ENCODE measurements around the gene SAPCD2.
"Not testable (repeated sequence)": the region's sequence is repeated elsewhere in the genome, so short reads cannot be mapped to it uniquely, and the experiment has no call there.

Gene SAPCD2, protein sequence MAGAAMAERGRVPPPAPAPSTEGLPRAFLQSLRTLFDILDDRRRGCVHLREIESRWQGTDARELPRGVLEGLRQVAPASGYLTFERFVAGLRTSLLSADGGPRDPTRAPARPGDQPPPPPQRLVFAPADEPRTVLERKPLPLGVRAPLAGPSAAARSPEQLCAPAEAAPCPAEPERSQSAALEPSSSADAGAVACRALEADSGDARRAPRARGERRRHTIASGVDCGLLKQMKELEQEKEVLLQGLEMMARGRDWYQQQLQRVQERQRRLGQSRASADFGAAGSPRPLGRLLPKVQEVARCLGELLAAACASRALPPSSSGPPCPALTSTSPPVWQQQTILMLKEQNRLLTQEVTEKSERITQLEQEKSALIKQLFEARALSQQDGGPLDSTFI

DNA sequence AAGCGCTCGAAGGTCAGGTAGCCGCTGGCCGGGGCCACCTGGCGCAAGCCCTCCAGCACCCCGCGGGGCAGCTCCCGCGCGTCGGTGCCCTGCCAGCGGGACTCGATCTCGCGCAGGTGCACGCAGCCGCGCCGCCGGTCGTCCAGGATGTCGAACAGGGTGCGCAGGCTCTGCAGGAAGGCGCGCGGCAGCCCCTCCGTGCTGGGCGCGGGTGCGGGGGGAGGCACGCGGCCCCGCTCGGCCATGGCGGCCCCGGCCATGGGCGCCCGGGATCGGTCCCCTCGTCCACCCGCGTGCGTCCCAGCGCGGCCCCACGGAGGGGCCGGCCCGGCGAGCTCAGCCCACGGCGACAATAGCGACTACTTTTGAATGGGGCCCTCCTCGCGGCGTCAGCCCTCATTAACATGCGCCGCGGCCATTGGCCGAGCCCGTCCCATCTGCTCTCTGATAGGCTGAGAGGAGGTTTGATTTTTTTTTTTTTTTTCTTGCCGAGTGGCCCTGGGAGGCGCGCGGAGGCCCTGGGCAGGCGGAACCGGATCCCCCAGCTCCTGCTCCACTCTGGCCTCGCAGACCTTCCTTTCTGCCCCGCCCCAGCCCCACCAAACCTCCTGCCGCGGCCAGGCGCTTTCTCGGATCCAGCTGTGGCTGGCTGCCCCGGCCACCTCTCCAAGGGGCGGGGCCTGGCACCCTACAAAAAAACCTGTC lies at the start of gene SAPCD2:
Gene SAPCD2, minus strand, starts transcription at position 357 of the 705 bp plus-strand sequence. Its CDS starts 97 bp downstream, at position 260.
- Histone ChIP-seq H3K4me1 (ENCODE audit: insufficient read depth, poor library complexity, severe bottlenecking) (no peaks in the 10 kb centered on the region), H3K36me3 (ENCODE audit: low read depth) (no peaks in the 10 kb centered on the region), H3K27me3 (ENCODE audit: insufficient read depth, poor library complexity, severe bottlenecking) (no peaks in the 10 kb centered on the region), H3K4me3 (ENCODE audit: severe bottlenecking) (peak within 1 kb of the TSS; percentile 90), H3K9me3 (ENCODE audit: severe bottlenecking) (no peaks in the 10 kb centered on the region), H3K27ac (ENCODE audit: poor library complexity, severe bottlenecking) (peak within 1 kb of the TSS; percentile 47)
- TF ChIP-seq, protein P1, sequence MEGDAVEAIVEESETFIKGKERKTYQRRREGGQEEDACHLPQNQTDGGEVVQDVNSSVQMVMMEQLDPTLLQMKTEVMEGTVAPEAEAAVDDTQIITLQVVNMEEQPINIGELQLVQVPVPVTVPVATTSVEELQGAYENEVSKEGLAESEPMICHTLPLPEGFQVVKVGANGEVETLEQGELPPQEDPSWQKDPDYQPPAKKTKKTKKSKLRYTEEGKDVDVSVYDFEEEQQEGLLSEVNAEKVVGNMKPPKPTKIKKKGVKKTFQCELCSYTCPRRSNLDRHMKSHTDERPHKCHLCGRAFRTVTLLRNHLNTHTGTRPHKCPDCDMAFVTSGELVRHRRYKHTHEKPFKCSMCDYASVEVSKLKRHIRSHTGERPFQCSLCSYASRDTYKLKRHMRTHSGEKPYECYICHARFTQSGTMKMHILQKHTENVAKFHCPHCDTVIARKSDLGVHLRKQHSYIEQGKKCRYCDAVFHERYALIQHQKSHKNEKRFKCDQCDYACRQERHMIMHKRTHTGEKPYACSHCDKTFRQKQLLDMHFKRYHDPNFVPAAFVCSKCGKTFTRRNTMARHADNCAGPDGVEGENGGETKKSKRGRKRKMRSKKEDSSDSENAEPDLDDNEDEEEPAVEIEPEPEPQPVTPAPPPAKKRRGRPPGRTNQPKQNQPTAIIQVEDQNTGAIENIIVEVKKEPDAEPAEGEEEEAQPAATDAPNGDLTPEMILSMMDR (IDR thresholded peaks at IDR 0.05; ENCODE audit: poor library complexity, severe bottlenecking), result no peak
- ATAC-seq (ENCODE audit: low read depth), result peak; percentile 76
- peak; percentile 88 for DNase-seq (ENCODE audit: low spot score)

DNA sequence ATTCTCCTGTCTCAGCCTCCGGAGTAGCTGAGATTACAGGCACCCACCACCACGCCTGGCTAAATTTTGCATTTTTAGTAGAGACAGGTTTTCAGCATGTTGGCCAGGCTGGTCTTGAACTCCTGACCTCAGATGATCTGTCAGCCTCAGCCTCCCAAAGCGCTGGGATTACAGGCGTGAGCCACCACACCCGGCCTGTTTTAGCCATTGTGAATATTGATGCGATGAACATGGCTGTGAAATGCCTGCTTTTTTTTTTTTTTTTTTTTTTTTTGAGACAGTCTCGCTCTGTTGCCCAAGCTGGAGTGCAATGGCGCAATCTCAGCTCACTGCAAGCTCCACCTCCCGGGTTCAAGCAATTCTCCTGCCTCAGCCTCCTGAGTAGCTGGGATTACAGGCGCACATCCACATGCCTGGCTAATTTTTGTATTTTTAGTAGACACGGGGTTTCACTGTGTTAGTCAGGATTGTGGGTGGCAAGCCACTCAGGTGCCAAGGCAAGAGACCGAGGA lies 47.8 kb upstream of the SAPCD2 start:
- H3K27me3 ChIP-seq (ENCODE audit: insufficient read depth, poor library complexity, severe bottlenecking); H3K27ac ChIP-seq (ENCODE audit: poor library complexity, severe bottlenecking); H3K36me3 ChIP-seq (ENCODE audit: low read depth); ATAC-seq (ENCODE audit: low read depth); H3K4me3 ChIP-seq (ENCODE audit: severe bottlenecking); H3K9me3 ChIP-seq (ENCODE audit: severe bottlenecking); DNase-seq (ENCODE audit: low spot score); H3K4me1 ChIP-seq (ENCODE audit: insufficient read depth, poor library complexity, severe bottlenecking): not testable (repeated sequence)

DNA sequence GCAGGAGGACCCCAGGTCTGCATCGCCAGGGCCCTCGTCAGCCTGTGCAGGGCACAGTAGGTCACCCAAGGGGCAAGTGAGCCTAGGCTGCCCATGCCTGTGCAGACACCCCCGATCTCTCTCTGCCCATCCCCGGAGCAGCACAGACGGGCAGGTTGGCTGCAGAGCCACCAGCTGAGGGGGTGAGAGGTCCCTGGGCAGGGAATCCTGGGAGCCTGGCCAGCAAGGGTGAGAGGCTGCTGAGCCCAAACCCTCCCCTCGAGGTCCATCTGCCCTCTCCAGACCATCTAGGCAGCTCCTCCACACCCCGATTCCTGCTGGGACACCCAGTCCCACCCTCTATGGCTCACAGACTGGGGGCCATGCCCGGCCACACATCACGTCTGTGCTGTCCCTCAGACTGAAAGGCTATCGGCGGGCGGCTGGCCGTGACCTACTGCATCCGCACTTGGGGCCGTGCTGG lies 46.9 kb upstream of the SAPCD2 start:
- Histone ChIP-seq H3K9me3 (ENCODE audit: severe bottlenecking) (no peaks in the 10 kb centered on the region), H3K4me1 (ENCODE audit: insufficient read depth, poor library complexity, severe bottlenecking) (no peaks in the 10 kb centered on the region), H3K36me3 (ENCODE audit: low read depth) (no peaks in the 10 kb centered on the region; the same call in 1 of the 2 replicates), H3K27me3 (ENCODE audit: insufficient read depth, poor library complexity, severe bottlenecking) (no peaks in the 10 kb centered on the region), H3K4me3 (ENCODE audit: severe bottlenecking) (no peak overlapping the region), H3K27ac (ENCODE audit: poor library complexity, severe bottlenecking) (no peak overlapping the region)
- DNase-seq (ENCODE audit: low spot score) (no peak), ATAC-seq (ENCODE audit: low read depth) (no peak)
- TF ChIP-seq, protein P1 (IDR thresholded peaks at IDR 0.05; ENCODE audit: poor library complexity, severe bottlenecking), result no peak

DNA sequence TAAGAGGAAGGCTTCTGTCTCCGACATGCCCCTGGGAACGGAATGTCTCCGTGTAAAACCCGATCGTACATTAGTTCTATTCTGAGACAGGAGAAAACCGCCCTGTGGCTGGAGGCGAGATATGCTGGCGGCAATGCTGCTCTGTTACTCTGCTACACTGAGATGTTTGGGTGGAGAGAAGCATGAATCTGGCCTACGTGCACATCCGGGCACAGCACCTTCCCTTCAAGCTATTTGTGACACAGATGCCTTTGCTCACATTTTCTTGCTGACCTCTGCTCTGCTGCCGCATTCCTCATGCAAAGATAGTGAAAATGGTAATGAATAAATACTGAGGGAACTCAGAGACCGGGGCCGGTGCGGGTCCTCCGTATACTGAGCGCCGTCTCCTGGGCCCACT lies 46.4 kb upstream of the SAPCD2 start:
- no peak for ATAC-seq (ENCODE audit: low read depth)

DNA sequence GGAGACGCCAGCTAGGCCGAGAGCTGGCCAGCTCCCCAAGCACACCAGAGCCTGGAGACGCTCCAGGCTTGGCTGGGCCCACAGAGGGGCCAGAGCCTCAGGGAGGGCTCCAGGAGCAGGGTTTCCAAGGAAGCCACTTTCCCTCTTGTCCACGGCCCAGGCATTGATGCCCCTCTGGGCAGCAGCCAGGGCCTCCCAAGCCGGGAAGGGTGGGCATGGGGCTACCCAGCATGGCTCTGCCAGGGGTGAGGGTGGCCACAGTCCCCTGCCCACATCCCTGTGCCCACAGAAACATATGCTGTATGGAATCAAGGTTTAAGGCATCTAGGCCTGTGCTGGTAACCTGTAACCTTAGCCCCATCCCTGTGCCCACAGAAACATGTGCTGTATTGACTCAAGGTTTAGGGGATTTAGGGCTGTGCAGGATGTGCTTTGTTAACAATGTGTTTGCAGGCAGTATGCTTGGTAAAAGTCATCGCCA lies 45.7 kb upstream of the SAPCD2 start:
- Histone ChIP-seq H3K4me1 (ENCODE audit: insufficient read depth, poor library complexity, severe bottlenecking) (no peaks in the 10 kb centered on the region), H3K4me3 (ENCODE audit: severe bottlenecking) (no peak overlapping the region), H3K9me3 (ENCODE audit: severe bottlenecking) (no peaks in the 10 kb centered on the region), H3K36me3 (ENCODE audit: low read depth) (no peaks in the 10 kb centered on the region), H3K27me3 (ENCODE audit: insufficient read depth, poor library complexity, severe bottlenecking) (no peaks in the 10 kb centered on the region), H3K27ac (ENCODE audit: poor library complexity, severe bottlenecking) (no peak overlapping the region)
- no peak for ATAC-seq (ENCODE audit: low read depth)
- TF ChIP-seq, protein P1 (IDR thresholded peaks at IDR 0.05; ENCODE audit: poor library complexity, severe bottlenecking), result no peak
- DNase-seq (ENCODE audit: low spot score), result no peak

More for the DNA sequence above, 46.4 kb upstream of the SAPCD2 start:
- H3K36me3 ChIP-seq (ENCODE audit: low read depth), result no peaks in the 10 kb centered on the region
- DNase-seq (ENCODE audit: low spot score), result no peak
- no peak overlapping the region for H3K4me3 ChIP-seq (ENCODE audit: severe bottlenecking)
- TF ChIP-seq, protein P1 (IDR thresholded peaks at IDR 0.05; ENCODE audit: poor library complexity, severe bottlenecking), result no peak
- no peaks in the 10 kb centered on the region for H3K27me3 ChIP-seq (ENCODE audit: insufficient read depth, poor library complexity, severe bottlenecking)
- H3K9me3 ChIP-seq (ENCODE audit: severe bottlenecking), result no peaks in the 10 kb centered on the region
- H3K27ac ChIP-seq (ENCODE audit: poor library complexity, severe bottlenecking), result no peak overlapping the region
- no peaks in the 10 kb centered on the region for H3K4me1 ChIP-seq (ENCODE audit: insufficient read depth, poor library complexity, severe bottlenecking)
